A673 (cell line): ENCODE measurements around the gene PSTPIP2. TPM values are rescaled to one million over a fixed set of nuclear protein-coding genes. Genes with fewer than 3 reads are reported as not detected.

ENCODE experiments used
- BruUV-seq: library from RNA; stranded (reverse); fragments of 400-500 nt; replicated peaks from 2 replicates; lab custom pipeline; 2021; lab: Mats Ljungman, UMichigan
- CTCF ChIA-PET: fragments of 300-600 bp; sonication (Branson Sonifier 250); formaldehyde crosslinking; loops from one replicate; lab custom pipeline; 2022; ENCODE audit warnings: antibody characterized with exemption; lab: Charles Lee
- POLR2A ChIA-PET: fragments of 300-600 bp; sonication (Branson Sonifier 250); formaldehyde crosslinking; loops from one replicate; lab custom pipeline; 2022; ENCODE audit warnings: antibody characterized with exemption; ENCODE audit not compliant: low non-redundant PET; lab: Charles Lee
- DNase-seq: peaks from one replicate; pipeline ENCODE4 v3.0.0-alpha.2; 2015; ENCODE audit warnings: low spot score
- H3K27ac ChIP-seq: fragments of 200-600 bp; sonication (generic); 2 replicates; pipeline ENCODE4 v1.5.1; 2016; ENCODE audit warnings: mixed run types, low read depth, mild to moderate bottlenecking, mixed read lengths, antibody characterized with exemption, low read length; ENCODE audit not compliant: poor library complexity, severe bottlenecking
- H3K27me3 ChIP-seq: fragments of 200-600 bp; sonication (generic); replicated peaks from 2 replicates; pipeline ENCODE4 v1.6.1; 2017; ENCODE audit warnings: mixed run types, low read depth, mild to moderate bottlenecking, mixed read lengths, antibody characterized with exemption, low read length; ENCODE audit not compliant: insufficient read depth, poor library complexity
- H3K36me3 ChIP-seq: fragments of 200-600 bp; sonication (generic); 2 replicates; pipeline ENCODE4 v1.6.1; 2016; ENCODE audit warnings: mixed run types, mild to moderate bottlenecking, mixed read lengths, antibody characterized with exemption, low read length; ENCODE audit not compliant: insufficient read depth, poor library complexity, severe bottlenecking
- H3K4me1 ChIP-seq: fragments of 200-600 bp; sonication (generic); 2 replicates; pipeline ENCODE4 v1.6.1; 2017; ENCODE audit warnings: mixed run types, mild to moderate bottlenecking, mixed read lengths, antibody characterized with exemption, low read length; ENCODE audit not compliant: insufficient read depth, poor library complexity, severe bottlenecking
- H3K4me3 ChIP-seq: fragments of 200-600 bp; sonication (generic); 2 replicates; pipeline ENCODE4 v1.5.1; 2016; ENCODE audit warnings: low read depth, mixed run types, mild to moderate bottlenecking, mixed read lengths, low read length; ENCODE audit not compliant: poor library complexity, severe bottlenecking
- H3K9me3 ChIP-seq: fragments of 200-600 bp; sonication (generic); 2 replicates; pipeline ENCODE4 v1.6.1; 2016; ENCODE audit warnings: mixed run types, low read depth, mild to moderate bottlenecking, mixed read lengths, antibody characterized with exemption, low read length; ENCODE audit not compliant: poor library complexity, severe bottlenecking
- EZH2 ChIP-seq: fragments of 200-600 bp; sonication (generic); IDR thresholded peaks from 2 replicates; pipeline ENCODE4 v1.6.1; 2017; ENCODE audit warnings: borderline replicate concordance, low read depth, mild to moderate bottlenecking, mixed read lengths, antibody characterized with exemption, low read length; ENCODE audit not compliant: poor library complexity, severe bottlenecking
- intact Hi-C: fragments of 100-400 bp; cut with micrococcal nuclease; formaldehyde crosslinking; loops from one replicate; pipeline ENCODE4 v1.10.0; 2022; ENCODE audit not compliant: unreplicated experiment
- total RNA-seq: library from RNA; stranded (reverse); gene quantifications from 2 replicates; pipeline ENCODE4 v1.2.3, GENCODE V29; 2021
- TF ChIP-seq, protein P1 (sequence below): fragments of 300-800, 200-600 bp; sonication (generic); conservative IDR thresholded peaks from 2 replicates; pipeline ENCODE4 v1.5.1; 2017; ENCODE audit warnings: low read depth, mild to moderate bottlenecking, antibody characterized with exemption, low read length, moderate library complexity, mixed read lengths

The PSTPIP2 gene
- total RNA-seq, 1 experiment from 2014 or later = 5.7 TPM

DNA sequence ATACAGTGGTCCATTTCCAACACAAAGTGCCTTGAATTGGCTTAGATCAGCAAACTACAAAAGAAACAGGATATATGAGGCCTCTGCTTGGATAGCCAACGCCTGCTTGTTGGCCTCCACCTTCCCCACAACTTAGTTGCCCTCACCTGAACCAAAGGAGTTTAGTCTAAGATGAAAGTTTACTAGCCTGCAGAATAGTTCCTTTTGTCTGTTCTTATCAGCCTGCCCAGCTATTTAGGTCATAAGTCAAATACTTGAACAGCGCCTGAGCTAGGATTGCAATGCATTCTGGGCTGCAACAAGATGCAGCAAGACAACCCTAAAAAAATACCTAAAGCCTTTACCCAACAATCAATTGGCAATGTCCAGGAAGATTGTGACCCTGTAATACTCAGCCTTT lies 91.8 kb downstream of the PSTPIP2 start:
- intact Hi-C loops = no loop called here

DNA sequence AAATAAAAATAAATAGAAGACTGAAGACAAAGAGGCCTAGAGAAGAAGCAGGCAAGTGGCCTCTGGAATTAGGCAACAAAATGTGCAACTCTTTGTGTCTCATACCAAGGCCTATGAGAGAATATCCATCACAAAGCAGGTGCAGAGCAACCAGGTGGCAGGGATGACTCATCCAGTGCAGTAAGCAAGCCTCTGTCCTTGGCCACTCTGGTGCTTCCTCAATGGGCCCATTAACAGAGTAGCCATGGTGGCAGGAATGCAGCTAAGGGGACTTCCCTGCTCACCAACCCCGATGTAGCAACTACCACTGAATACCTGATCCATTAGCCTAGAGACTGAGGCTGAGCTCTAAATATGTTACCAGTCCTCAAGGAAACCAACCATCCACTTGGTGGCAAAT lies 94.0 kb downstream of the PSTPIP2 start:
- TF ChIP-seq, protein P1, sequence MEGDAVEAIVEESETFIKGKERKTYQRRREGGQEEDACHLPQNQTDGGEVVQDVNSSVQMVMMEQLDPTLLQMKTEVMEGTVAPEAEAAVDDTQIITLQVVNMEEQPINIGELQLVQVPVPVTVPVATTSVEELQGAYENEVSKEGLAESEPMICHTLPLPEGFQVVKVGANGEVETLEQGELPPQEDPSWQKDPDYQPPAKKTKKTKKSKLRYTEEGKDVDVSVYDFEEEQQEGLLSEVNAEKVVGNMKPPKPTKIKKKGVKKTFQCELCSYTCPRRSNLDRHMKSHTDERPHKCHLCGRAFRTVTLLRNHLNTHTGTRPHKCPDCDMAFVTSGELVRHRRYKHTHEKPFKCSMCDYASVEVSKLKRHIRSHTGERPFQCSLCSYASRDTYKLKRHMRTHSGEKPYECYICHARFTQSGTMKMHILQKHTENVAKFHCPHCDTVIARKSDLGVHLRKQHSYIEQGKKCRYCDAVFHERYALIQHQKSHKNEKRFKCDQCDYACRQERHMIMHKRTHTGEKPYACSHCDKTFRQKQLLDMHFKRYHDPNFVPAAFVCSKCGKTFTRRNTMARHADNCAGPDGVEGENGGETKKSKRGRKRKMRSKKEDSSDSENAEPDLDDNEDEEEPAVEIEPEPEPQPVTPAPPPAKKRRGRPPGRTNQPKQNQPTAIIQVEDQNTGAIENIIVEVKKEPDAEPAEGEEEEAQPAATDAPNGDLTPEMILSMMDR = no peak
- TF ChIP-seq EZH2 = no peak
- no peaks in the 10 kb centered on the region for H3K9me3 ChIP-seq
- ChIA-PET CTCF (no interaction called here), POLR2A (no interaction called here)
- H3K27me3 ChIP-seq = no peaks in the 10 kb centered on the region
- no peak overlapping the region for H3K27ac ChIP-seq
- no peaks in the 10 kb centered on the region for H3K36me3 ChIP-seq
- intact Hi-C loops = no loop called here
- DNase-seq = no peak
- no TSS peak for BruUV-seq
- no peaks in the 10 kb centered on the region for H3K4me1 ChIP-seq
- no peak overlapping the region for H3K4me3 ChIP-seq

More for the DNA sequence above, 91.8 kb downstream of the PSTPIP2 start:
- ChIA-PET POLR2A (no interaction called here), CTCF (no interaction called here)
- Histone ChIP-seq H3K27ac (no peak overlapping the region), H3K9me3 (no peaks in the 10 kb centered on the region), H3K36me3 (no peaks in the 10 kb centered on the region), H3K4me3 (no peak overlapping the region), H3K27me3 (no peaks in the 10 kb centered on the region), H3K4me1 (no peaks in the 10 kb centered on the region)
- DNase-seq = no peak
- BruUV-seq = no TSS peak
- TF ChIP-seq, protein P1 = no peak
- no peak for TF ChIP-seq EZH2

DNA sequence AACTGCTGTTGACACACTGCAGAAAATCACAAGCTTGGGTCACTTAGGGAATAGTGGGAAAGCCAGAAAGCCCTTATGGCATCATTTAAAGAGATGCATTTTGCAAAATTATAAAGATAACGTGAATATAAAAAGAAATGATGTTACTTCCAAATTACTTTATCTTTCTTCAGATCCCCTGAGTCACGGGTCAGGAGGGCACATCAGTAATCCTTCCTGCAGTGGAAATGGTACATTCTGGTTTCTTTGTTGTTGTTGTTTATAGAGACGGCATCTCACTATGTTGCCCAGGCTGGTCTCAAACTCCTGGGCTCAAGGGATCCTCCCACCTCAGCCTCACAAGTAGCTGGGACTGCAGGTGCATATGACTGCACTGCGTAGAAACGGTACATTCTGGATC lies 95.1 kb downstream of the PSTPIP2 start:
- no peak overlapping the region for H3K27ac ChIP-seq
- POLR2A ChIA-PET = no interaction called here
- H3K27me3 ChIP-seq = no peaks in the 10 kb centered on the region
- H3K36me3 ChIP-seq = no peaks in the 10 kb centered on the region
- no peak overlapping the region for H3K4me3 ChIP-seq
- H3K4me1 ChIP-seq = no peaks in the 10 kb centered on the region
- DNase-seq = no peak
- intact Hi-C loops = no loop called here
- TF ChIP-seq EZH2 = no peak
- TF ChIP-seq, protein P1 = no peak
- no TSS peak for BruUV-seq
- H3K9me3 ChIP-seq = no peaks in the 10 kb centered on the region
- CTCF ChIA-PET = no interaction called here
